ENCODE data around the gene CHST9.

DNA sequence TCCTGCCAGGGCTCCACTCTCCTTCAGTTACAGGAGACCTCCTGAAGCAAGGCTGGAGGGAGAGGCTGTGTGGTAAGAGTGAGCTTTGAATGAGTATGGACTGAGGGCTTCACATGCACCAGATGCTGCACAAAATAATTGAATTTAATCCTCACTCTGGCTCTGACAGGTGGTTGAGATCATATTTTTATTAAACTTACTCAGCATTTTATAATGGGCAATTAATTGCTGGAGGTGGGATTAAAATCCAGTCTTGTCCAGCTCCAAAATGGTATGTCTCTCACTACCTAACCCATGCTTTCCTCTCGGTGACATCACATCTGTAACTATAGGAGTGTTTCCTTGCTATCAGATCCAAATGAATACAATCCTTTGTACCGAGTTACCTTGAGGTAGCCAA is 253.4 kb downstream of the CHST9 start:
- TF ChIP-seq, protein P1, sequence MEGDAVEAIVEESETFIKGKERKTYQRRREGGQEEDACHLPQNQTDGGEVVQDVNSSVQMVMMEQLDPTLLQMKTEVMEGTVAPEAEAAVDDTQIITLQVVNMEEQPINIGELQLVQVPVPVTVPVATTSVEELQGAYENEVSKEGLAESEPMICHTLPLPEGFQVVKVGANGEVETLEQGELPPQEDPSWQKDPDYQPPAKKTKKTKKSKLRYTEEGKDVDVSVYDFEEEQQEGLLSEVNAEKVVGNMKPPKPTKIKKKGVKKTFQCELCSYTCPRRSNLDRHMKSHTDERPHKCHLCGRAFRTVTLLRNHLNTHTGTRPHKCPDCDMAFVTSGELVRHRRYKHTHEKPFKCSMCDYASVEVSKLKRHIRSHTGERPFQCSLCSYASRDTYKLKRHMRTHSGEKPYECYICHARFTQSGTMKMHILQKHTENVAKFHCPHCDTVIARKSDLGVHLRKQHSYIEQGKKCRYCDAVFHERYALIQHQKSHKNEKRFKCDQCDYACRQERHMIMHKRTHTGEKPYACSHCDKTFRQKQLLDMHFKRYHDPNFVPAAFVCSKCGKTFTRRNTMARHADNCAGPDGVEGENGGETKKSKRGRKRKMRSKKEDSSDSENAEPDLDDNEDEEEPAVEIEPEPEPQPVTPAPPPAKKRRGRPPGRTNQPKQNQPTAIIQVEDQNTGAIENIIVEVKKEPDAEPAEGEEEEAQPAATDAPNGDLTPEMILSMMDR (IDR thresholded peaks at IDR 0.05 in 8 of 11, conservative IDR thresholded peaks at IDR 0.05 in 3 of 11), result no peak
- no peak for TF ChIP-seq POLR2A (IDR thresholded peaks at IDR 0.05)
